HCT116 (cell line): Measurements from ENCODE around the gene OR6B3. TPM values are rescaled to one million over a fixed set of nuclear protein-coding genes. Genes with fewer than 3 reads are reported as not detected.

Source experiments
- ATAC-seq: fragments of 200-7000 bp; cut with Tn5 transposase; 2 replicates; pipeline ENCODE4 v1.9.1; 2020; ENCODE audit warnings: mild to moderate bottlenecking, moderate library complexity
- BruUV-seq: library from RNA; stranded (reverse); fragments of 400-500 nt; replicated peaks from 2 replicates; lab custom pipeline; 2021; lab: Mats Ljungman, UMichigan
- CTCF ChIA-PET: fragments of 300-600 bp; sonication (Branson Sonifier 250); formaldehyde crosslinking; loops from one replicate; lab custom pipeline; 2021; ENCODE audit warnings: antibody characterized with exemption; lab: Charles Lee
- POLR2A ChIA-PET: fragments of 300-600, 350-600 bp; sonication (Branson Sonifier 250); formaldehyde crosslinking; loops from one replicate; lab custom pipeline; 2021; ENCODE audit warnings: antibody characterized with exemption; lab: Charles Lee
- RAD21 ChIA-PET, 2 experiments: fragments of 300-600 bp; sonication (Branson Sonifier 250); formaldehyde crosslinking; loops; one replicate each; lab custom pipeline; 2023; ENCODE audit warnings: low total read pairs in 2 of 2; ENCODE audit not compliant: uncharacterized antibody in 2 of 2, unreplicated experiment in 2 of 2, low non-redundant PET in 1 of 2; lab: Charles Lee
- DNase-seq: peaks from one replicate; pipeline ENCODE4 v3.0.0-alpha.2; 2010; ENCODE audit warnings: low read depth, low spot score
- H2AFZ ChIP-seq: fragments of 200-600 bp; shearing (Covaris generic), sonication (generic); 2 replicates; pipeline ENCODE4 v1.6.1; 2017; ENCODE audit warnings: low read depth, mixed run types, mixed read lengths, antibody characterized with exemption, low read length; ENCODE audit not compliant: poor library complexity, severe bottlenecking
- H3K27ac ChIP-seq: 2 replicates; pipeline ENCODE4 v1.5.1; 2012; ENCODE audit warnings: low read depth, low read length
- H3K27me3 ChIP-seq: fragments of 200-600 bp; sonication (generic); 2 replicates; pipeline ENCODE4 v1.6.1; 2016; ENCODE audit warnings: mixed run types, low read length, mixed read lengths; ENCODE audit not compliant: insufficient read depth
- H3K36me3 ChIP-seq, 2 experiments: fragments of 200-500 bp in 1 of 2; fragments of 200-600 bp in 1 of 2; sonication (Bioruptor generic) in 1 of 2; sonication (generic) in 1 of 2; 2 replicates each; pipeline versions ENCODE4 v1.5.1 to v1.6.1; 2014 to 2016; ENCODE audit warnings: low read length in 2 of 2, inconsistent platforms in 1 of 2, mixed read lengths in 1 of 2, mixed run types in 1 of 2; ENCODE audit not compliant: insufficient read depth in 2 of 2, control insufficient read depth in 1 of 2
- H3K4me1 ChIP-seq, 2 experiments: fragments of 200-600 bp in 1 of 2; sonication (generic) in 1 of 2; 2 replicates each; pipeline versions ENCODE4 v1.5.1 to v1.6.1; 2012 to 2017; ENCODE audit warnings: low read length in 2 of 2, inconsistent platforms in 1 of 2, mild to moderate bottlenecking in 1 of 2, mixed read lengths in 1 of 2, mixed run types in 1 of 2, moderate library complexity in 1 of 2; ENCODE audit not compliant: insufficient read depth in 2 of 2, control insufficient read depth in 1 of 2
- H3K4me2 ChIP-seq: fragments of 200-600 bp; sonication (generic); 2 replicates; pipeline ENCODE4 v1.6.1; 2017; ENCODE audit warnings: mixed run types, low read length, mixed read lengths
- H3K4me3 ChIP-seq, 2 experiments: fragments of 200-600 bp in 1 of 2; sonication (generic) in 1 of 2; replicated peaks in 1 of 2; 2 replicates each; pipeline ENCODE4 v1.5.1; 2011 to 2016; ENCODE audit warnings: low read length in 2 of 2, control low read depth in 1 of 2, low read depth in 1 of 2, mild to moderate bottlenecking in 1 of 2, mixed read lengths in 1 of 2, mixed run types in 1 of 2
- H3K79me2 ChIP-seq: fragments of 200-600 bp; sonication (generic); 2 replicates; pipeline ENCODE4 v1.6.1; 2017; ENCODE audit warnings: mild to moderate bottlenecking, mixed run types, low read length, moderate library complexity, mixed read lengths; ENCODE audit not compliant: insufficient read depth
- H3K9ac ChIP-seq: fragments of 200-600 bp; sonication (generic); 2 replicates; pipeline ENCODE4 v1.6.1; 2016; ENCODE audit warnings: low read length, mixed read lengths
- H3K9me2 ChIP-seq: fragments of 200-600 bp; sonication (generic), shearing (Covaris generic); 2 replicates; pipeline ENCODE4 v1.6.1; 2017; ENCODE audit warnings: mixed run types, mild to moderate bottlenecking, moderate library complexity; ENCODE audit not compliant: insufficient read depth
- H3K9me3 ChIP-seq, 2 experiments: fragments of 200-500 bp in 1 of 2; fragments of 200-600 bp in 1 of 2; sonication (Bioruptor generic) in 1 of 2; sonication (generic) in 1 of 2; 2 replicates each; pipeline ENCODE4 v1.6.1; 2014 to 2017; ENCODE audit warnings: low read length in 2 of 2, mixed read lengths in 2 of 2, inconsistent platforms in 1 of 2, low read depth in 1 of 2, mild to moderate bottlenecking in 1 of 2, mixed run types in 1 of 2, moderate library complexity in 1 of 2; ENCODE audit not compliant: control insufficient read depth in 1 of 2, insufficient read depth in 1 of 2
- H4K20me1 ChIP-seq: fragments of 200-600 bp; sonication (generic), shearing (Covaris generic); 2 replicates; pipeline ENCODE4 v1.6.1; 2017; ENCODE audit warnings: mixed run types, mild to moderate bottlenecking, moderate library complexity; ENCODE audit not compliant: insufficient read depth
- CBX3 ChIP-seq: IDR thresholded peaks from 2 replicates; pipeline ENCODE4 v1.6.1; 2012; ENCODE audit warnings: low read depth
- CEBPB ChIP-seq: IDR thresholded peaks from 2 replicates; pipeline ENCODE4 v1.6.1; 2012; ENCODE audit warnings: low read depth
- EGR1 ChIP-seq: IDR thresholded peaks from 2 replicates; pipeline ENCODE4 v1.6.1; 2012; ENCODE audit warnings: low read depth
- ELF1 ChIP-seq: IDR thresholded peaks from 2 replicates; pipeline ENCODE4 v1.6.1; 2012; ENCODE audit warnings: low read depth, borderline replicate concordance
- EZH2phosphoT487 ChIP-seq: fragments of 200-600 bp; IDR thresholded peaks from 2 replicates; pipeline ENCODE4 v1.6.1; 2018; ENCODE audit warnings: antibody characterized with exemption, borderline replicate concordance
- FOSL1 ChIP-seq: IDR thresholded peaks from 2 replicates; pipeline ENCODE4 v1.6.1; 2012; ENCODE audit warnings: low read depth
- JUND ChIP-seq: IDR thresholded peaks from 2 replicates; pipeline ENCODE4 v1.6.1; 2012
- POLR2A ChIP-seq: IDR thresholded peaks from 2 replicates; pipeline ENCODE4 v1.7.0; 2011; ENCODE audit warnings: borderline replicate concordance; ENCODE audit not compliant: insufficient read depth, insufficient read length; ENCODE audit errors: extremely low read depth
- POLR2AphosphoS5 ChIP-seq: IDR thresholded peaks from 2 replicates; pipeline ENCODE4 v1.6.1; 2011; ENCODE audit warnings: mild to moderate bottlenecking, low read depth, low read length, moderate library complexity
- SP1 ChIP-seq: IDR thresholded peaks from 2 replicates; pipeline ENCODE4 v1.6.1; 2012; ENCODE audit warnings: low read depth
- SRF ChIP-seq: IDR thresholded peaks from 2 replicates; pipeline ENCODE4 v1.6.1; 2012; ENCODE audit warnings: low read depth
- TCF7L2 ChIP-seq: IDR thresholded peaks from 2 replicates; pipeline ENCODE4 v1.7.0; 2011; ENCODE audit warnings: borderline replicate concordance, inconsistent platforms; ENCODE audit not compliant: insufficient read depth, insufficient read length; ENCODE audit errors: extremely low read depth
- YY1 ChIP-seq: IDR thresholded peaks from 2 replicates; pipeline ENCODE4 v1.6.1; 2011; ENCODE audit warnings: low read length, low read depth, moderate library complexity, mild to moderate bottlenecking; ENCODE audit not compliant: insufficient replicate concordance; ENCODE audit errors: extremely low read depth
- ZNF274 ChIP-seq: fragments of 200-500 bp; sonication (Bioruptor generic); IDR thresholded peaks from 2 replicates; pipeline ENCODE4 v1.6.1; 2014; ENCODE audit warnings: mild to moderate bottlenecking, low read depth, low read length, inconsistent platforms
- intact Hi-C: fragments of 100-400 bp; cut with micrococcal nuclease; formaldehyde crosslinking; loops from 2 replicates; pipeline ENCODE4 v1.10.0; 2022
- total RNA-seq: library from RNA; stranded (reverse); gene quantifications from one replicate; pipeline ENCODE4 v1.2.1, GENCODE V29; 2021; ENCODE audit not compliant: unreplicated experiment
- TF ChIP-seq, protein P1 (sequence below): IDR thresholded peaks from 2 replicates; pipeline ENCODE4 v1.6.1; 2012
- TF ChIP-seq, protein P2 (sequence below): IDR thresholded peaks from 2 replicates; pipeline ENCODE4 v1.6.1; 2011; ENCODE audit warnings: mild to moderate bottlenecking, low read length, moderate library complexity; ENCODE audit not compliant: insufficient replicate concordance; ENCODE audit errors: extremely low read depth
- TF ChIP-seq, protein P3 (sequence below): IDR thresholded peaks from 2 replicates; pipeline ENCODE4 v1.6.1; 2012; ENCODE audit warnings: low read depth
- TF ChIP-seq, protein P4 (sequence below): IDR thresholded peaks from 2 replicates; pipeline ENCODE4 v1.6.1; 2012
- TF ChIP-seq, protein P5 (sequence below), 3 experiments: fragments of 200-600 bp in 1 of 3; sonication (generic) in 1 of 3; IDR thresholded peaks in 2 of 3; conservative IDR thresholded peaks in 1 of 3; 2 replicates each; pipeline ENCODE4 v1.5.1; 2012 to 2017; ENCODE audit warnings: low read depth in 2 of 3, low read length in 2 of 3, antibody characterized with exemption in 1 of 3, borderline replicate concordance in 1 of 3, control low read depth in 1 of 3, mild to moderate bottlenecking in 1 of 3, mixed read lengths in 1 of 3, mixed run types in 1 of 3, moderate library complexity in 1 of 3; ENCODE audit not compliant: insufficient read depth in 1 of 3

OR6B3 gene
- total RNA-seq, 1 experiment from 2014 or later, result not detected

DNA sequence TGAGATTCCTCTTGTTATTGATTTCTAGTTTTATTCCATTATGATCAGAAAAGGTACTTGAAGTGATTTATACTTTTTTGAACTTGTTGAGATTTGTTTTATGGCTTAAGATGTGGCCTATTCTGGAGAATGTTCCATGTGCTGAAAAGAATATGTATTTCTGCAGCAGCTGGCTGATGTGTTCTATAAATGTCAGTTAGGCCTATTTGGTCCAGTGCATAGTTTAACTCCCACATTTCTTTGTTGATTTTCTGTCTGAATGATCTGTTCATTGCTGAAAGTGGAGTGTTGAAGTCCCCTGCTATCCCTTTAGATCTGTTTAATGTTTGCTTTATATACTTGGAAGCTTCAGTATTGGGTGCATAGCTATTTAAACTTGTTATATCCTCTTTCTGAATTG, 16.0 kb downstream of the OR6B3 start:
- Histone ChIP-seq H3K79me2 (no peaks in the 10 kb centered on the region), H3K9ac (no peak overlapping the region), H3K4me2 (no peak overlapping the region), H3K9me2 (no peaks in the 10 kb centered on the region), H3K4me3 (no peak overlapping the region), H3K36me3 (no peaks in the 10 kb centered on the region), H3K27ac (no peak overlapping the region), H4K20me1 (no peaks in the 10 kb centered on the region), H3K9me3 (no peaks in the 10 kb centered on the region), H3K27me3 (peaks cover 87% of the 10 kb centered on the region), H3K4me1 (no peaks in the 10 kb centered on the region), H2AFZ (no peak overlapping the region)
- ChIA-PET POLR2A (no interaction called here), CTCF (no interaction called here), RAD21 (no interaction called here)
- DNase-seq (no peak), ATAC-seq (no peak)
- BruUV-seq, result no TSS peak
- TF ChIP-seq EGR1 (no peak), ELF1 (no peak), CEBPB (no peak), EZH2phosphoT487 (no peak), JUND (no peak), POLR2AphosphoS5 (no peak), YY1 (no peak), TCF7L2 (no peak), SRF (no peak), ZNF274 (no peak), FOSL1 (no peak), SP1 (no peak), POLR2A (no peak), CBX3 (no peak)
- TF ChIP-seq, protein P1, sequence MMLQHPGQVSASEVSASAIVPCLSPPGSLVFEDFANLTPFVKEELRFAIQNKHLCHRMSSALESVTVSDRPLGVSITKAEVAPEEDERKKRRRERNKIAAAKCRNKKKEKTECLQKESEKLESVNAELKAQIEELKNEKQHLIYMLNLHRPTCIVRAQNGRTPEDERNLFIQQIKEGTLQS, result no peak
- TF ChIP-seq, protein P2, sequence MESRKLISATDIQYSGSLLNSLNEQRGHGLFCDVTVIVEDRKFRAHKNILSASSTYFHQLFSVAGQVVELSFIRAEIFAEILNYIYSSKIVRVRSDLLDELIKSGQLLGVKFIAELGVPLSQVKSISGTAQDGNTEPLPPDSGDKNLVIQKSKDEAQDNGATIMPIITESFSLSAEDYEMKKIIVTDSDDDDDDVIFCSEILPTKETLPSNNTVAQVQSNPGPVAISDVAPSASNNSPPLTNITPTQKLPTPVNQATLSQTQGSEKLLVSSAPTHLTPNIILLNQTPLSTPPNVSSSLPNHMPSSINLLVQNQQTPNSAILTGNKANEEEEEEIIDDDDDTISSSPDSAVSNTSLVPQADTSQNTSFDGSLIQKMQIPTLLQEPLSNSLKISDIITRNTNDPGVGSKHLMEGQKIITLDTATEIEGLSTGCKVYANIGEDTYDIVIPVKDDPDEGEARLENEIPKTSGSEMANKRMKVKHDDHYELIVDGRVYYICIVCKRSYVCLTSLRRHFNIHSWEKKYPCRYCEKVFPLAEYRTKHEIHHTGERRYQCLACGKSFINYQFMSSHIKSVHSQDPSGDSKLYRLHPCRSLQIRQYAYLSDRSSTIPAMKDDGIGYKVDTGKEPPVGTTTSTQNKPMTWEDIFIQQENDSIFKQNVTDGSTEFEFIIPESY, result no peak
- TF ChIP-seq, protein P3, sequence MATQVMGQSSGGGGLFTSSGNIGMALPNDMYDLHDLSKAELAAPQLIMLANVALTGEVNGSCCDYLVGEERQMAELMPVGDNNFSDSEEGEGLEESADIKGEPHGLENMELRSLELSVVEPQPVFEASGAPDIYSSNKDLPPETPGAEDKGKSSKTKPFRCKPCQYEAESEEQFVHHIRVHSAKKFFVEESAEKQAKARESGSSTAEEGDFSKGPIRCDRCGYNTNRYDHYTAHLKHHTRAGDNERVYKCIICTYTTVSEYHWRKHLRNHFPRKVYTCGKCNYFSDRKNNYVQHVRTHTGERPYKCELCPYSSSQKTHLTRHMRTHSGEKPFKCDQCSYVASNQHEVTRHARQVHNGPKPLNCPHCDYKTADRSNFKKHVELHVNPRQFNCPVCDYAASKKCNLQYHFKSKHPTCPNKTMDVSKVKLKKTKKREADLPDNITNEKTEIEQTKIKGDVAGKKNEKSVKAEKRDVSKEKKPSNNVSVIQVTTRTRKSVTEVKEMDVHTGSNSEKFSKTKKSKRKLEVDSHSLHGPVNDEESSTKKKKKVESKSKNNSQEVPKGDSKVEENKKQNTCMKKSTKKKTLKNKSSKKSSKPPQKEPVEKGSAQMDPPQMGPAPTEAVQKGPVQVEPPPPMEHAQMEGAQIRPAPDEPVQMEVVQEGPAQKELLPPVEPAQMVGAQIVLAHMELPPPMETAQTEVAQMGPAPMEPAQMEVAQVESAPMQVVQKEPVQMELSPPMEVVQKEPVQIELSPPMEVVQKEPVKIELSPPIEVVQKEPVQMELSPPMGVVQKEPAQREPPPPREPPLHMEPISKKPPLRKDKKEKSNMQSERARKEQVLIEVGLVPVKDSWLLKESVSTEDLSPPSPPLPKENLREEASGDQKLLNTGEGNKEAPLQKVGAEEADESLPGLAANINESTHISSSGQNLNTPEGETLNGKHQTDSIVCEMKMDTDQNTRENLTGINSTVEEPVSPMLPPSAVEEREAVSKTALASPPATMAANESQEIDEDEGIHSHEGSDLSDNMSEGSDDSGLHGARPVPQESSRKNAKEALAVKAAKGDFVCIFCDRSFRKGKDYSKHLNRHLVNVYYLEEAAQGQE, result no peak
- TF ChIP-seq, protein P4, sequence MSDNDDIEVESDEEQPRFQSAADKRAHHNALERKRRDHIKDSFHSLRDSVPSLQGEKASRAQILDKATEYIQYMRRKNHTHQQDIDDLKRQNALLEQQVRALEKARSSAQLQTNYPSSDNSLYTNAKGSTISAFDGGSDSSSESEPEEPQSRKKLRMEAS, result no peak
- TF ChIP-seq, protein P5, sequence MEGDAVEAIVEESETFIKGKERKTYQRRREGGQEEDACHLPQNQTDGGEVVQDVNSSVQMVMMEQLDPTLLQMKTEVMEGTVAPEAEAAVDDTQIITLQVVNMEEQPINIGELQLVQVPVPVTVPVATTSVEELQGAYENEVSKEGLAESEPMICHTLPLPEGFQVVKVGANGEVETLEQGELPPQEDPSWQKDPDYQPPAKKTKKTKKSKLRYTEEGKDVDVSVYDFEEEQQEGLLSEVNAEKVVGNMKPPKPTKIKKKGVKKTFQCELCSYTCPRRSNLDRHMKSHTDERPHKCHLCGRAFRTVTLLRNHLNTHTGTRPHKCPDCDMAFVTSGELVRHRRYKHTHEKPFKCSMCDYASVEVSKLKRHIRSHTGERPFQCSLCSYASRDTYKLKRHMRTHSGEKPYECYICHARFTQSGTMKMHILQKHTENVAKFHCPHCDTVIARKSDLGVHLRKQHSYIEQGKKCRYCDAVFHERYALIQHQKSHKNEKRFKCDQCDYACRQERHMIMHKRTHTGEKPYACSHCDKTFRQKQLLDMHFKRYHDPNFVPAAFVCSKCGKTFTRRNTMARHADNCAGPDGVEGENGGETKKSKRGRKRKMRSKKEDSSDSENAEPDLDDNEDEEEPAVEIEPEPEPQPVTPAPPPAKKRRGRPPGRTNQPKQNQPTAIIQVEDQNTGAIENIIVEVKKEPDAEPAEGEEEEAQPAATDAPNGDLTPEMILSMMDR (IDR thresholded peaks at IDR 0.05 in 2 of 3, conservative IDR thresholded peaks at IDR 0.05 in 1 of 3; ENCODE audit: borderline replicate concordance in 1 of 3, insufficient read depth in 1 of 3, low read depth in 2 of 3, low read length in 2 of 3), result no peak
- intact Hi-C loops, result no loop called here
